GM18858 (cell line): Measurements from ENCODE around the gene ZNF260.
"Not testable (repeated sequence)": the region's sequence is repeated elsewhere in the genome, so short reads cannot be mapped to it uniquely, and the experiment has no call there.

ENCODE experiments used
- ATAC-seq: cut with Tn5 transposase; IDR thresholded peaks from one replicate; pipeline ENCODE4 v1.9.1; 2021; ENCODE audit not compliant: unreplicated experiment

The ZNF260 gene

DNA sequence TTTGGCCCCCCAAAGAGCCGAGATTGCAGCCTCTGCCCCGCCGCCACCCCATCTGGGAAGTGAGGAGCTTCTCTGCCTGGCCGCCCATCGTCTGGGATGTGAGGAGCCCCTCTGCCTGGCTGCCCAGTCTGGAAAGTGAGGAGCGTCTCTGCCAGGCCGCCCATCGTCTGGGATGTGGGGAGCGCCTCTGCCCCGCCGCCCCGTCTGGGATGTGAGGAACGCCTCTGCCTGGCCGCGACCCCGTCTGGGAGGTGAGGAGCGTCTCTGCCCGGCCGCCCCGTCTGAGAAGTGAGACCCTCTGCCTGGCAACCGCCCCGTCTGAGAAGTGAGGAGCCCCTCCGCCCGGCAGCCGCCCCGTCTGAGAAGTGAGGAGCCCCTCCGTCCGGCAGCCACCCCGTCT is 37.2 kb downstream of the ZNF260 start:
- ATAC-seq: not testable (repeated sequence)

DNA sequence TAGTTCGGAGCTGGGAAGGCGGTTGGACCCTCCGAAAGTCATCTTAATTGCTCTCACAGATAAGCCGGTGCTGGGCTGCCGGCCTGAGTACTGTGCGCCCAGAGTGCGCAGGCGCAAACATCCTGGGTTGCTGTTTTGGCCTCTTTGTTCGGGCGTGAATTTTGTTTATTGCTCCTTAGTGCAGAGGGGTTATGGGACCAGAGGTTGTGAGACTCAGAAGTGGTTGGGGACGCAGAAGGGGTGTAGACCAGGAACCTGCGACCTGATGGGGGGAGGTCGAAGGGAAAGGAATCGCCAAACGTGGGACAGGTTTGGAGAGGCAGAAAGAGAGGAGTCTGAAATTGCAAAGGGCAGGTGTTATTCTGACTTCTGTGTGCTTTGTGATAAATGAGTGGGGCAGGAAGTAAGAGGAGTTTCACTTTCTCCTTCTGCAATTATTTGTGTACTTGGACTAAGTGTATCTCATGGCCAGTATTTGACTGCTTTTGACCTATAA is 38.1 kb downstream of the ZNF260 start:
- ATAC-seq: peak; percentile 50

DNA sequence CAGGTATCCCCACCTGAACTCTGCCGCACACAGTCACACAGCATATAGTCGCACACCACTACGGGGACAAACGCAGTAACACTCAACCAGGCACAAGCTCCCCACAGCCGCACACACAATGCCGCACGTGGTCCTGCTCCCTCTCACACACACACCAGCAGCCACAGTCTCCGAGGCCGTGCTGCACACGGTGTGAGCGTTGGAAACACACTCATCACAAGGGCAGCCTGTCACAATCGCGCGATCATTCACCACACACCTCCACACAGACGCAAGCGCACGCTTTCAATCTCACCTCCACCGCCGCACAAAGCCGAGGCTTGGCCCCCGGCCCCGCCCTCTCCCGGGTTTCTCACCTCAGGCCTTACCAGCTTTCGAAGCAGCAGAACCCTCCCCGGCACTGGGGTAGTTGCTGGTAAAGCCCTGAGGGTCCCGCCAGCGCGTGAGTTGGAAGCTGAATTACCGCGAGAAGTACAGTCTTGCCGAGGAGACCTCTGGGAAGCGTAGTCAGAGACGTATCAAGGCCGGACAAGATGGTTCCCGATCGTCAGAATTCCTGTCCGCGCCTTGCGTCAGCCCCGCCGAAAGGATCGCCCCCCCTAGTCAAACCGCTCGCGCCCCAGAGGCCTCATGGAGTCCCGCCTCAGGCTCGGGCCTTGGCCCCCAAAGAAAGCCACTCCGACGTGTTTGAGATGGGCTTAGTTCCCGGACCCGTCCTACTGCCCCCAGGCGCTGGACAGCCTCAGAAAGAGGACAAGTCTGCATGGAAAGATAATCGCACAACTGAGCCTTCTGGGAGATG is 38.8 kb downstream of the ZNF260 start, which contains the start of gene ZNF566:
ZNF566 (minus strand) TSS at position 444 of the 802 bp plus-strand sequence. CDS start 13,004 bp downstream, outside the sequence.
- ATAC-seq: peak; percentile 73

DNA sequence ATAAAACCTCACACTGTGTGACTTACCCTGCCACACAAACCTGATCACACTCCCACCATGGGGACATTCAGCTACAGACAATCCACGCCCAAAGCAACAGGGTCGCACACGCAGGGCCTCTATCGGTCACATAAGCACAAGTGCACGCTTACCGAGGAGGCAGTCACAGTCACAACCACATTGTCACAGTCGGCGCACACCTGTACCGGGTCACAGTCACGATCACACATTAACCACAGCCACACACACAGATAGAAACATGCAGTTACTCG is 39.3 kb downstream of the ZNF260 start:
- no peak for ATAC-seq

DNA sequence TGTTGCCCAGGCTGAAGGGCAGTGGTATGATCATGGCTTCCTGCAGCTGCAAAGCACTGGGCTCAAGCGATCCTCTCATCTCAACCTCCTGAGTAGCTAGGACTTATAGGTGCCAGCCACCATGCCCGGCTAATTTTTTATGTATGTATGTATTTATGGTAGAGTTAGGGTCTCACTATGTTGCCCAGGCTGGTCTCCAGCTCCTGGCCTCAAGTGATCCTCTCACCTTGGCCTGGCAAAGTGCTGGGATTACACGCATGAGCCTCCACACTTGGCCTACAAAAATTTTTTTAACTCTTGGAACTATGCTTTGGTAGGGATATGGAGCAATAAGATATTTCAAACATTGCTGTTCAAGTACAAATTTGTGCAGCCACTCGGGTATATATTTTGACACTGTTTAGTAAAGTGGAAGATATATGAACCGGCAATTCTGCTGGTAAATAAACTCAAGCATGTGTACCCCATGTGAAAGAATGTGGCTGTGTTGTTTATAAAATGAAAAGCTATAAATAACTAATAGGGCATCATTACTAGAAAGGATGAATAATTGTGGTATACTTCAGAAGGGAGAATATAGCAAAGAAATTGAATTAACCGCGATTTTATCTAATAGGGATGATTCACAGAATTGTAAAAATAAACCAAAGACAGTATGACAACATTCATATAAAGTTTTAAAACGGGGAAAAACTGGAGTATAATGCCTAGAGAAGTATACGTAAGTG is 39.8 kb downstream of the ZNF260 start:
- no peak for ATAC-seq

DNA sequence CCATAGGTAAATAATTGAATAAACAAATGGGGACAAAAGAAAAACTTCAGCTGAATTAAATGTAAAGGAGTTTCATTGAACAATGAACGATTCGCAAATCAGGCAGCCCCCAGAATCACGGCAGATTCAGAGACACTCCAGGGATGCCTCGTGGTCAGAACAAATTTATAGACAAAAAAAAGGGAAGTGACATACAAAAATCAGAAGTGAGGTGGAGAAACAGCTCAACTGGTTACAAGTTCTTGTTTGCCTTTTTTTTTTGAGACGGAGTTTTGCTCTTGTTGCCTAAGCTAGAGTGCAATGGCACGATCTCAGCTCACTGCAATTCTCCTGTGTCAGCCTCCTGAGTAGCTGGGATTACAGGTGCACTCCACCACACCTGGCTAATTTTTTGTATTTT is 44.4 kb downstream of the ZNF260 start:
- ATAC-seq: no peak

DNA sequence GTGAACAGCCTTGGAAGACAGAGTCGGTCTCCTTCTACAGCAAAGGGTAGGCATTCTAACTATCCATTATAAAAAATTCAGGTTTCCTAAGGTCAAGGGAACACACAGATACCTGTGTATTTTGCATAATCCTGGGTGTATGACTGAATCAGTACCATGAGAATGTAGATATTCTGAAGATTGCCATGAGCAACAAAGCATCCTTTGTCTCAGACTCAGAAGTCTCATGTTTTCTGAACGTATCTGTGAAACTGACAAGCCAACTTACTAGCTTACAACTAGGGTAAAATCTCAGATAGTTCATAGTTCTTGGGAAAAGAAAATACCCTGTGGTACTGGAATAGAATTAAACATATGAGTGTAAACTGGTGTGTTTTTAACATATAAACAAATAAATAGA is 45.2 kb downstream of the ZNF260 start:
- ATAC-seq: no peak
